ACC112 (cell line): ENCODE measurements around the gene RECK.
A peak's percentile ranks its signal among the peaks of the same experiment; 100 is the strongest.

Experiments
- H2AFZ ChIP-seq: fragments of 200-600 bp; sonication (generic); one replicate; pipeline ENCODE4 v1.6.0; 2017; ENCODE audit warnings: antibody characterized with exemption, low read length; ENCODE audit not compliant: unreplicated experiment
- H3K27ac ChIP-seq: fragments of 200-600 bp; sonication (generic); 2 replicates; pipeline ENCODE4 v1.5.1; 2014; ENCODE audit warnings: low read depth, mild to moderate bottlenecking, antibody characterized with exemption, low read length, moderate library complexity
- H3K27me3 ChIP-seq: fragments of 200-600 bp; sonication (generic); 2 replicates; pipeline ENCODE4 v1.6.1; 2014; ENCODE audit warnings: mild to moderate bottlenecking, antibody characterized with exemption, low read length, moderate library complexity, mixed read lengths; ENCODE audit not compliant: insufficient read depth
- H3K36me3 ChIP-seq: fragments of 200-600 bp; sonication (generic); 2 replicates; pipeline ENCODE4 v1.6.1; 2016; ENCODE audit warnings: mild to moderate bottlenecking, antibody characterized with exemption, low read length, moderate library complexity, mixed read lengths; ENCODE audit not compliant: insufficient read depth
- H3K4me1 ChIP-seq: fragments of 200-600 bp; sonication (generic); one replicate; pipeline ENCODE4 v1.6.1; 2016; ENCODE audit warnings: low read length, mixed read lengths; ENCODE audit not compliant: insufficient read depth, unreplicated experiment, control insufficient read depth
- H3K4me3 ChIP-seq: fragments of 200-600 bp; sonication (generic); 2 replicates; pipeline ENCODE4 v1.5.1; 2014; ENCODE audit warnings: mild to moderate bottlenecking, low read depth, low read length
- H3K79me2 ChIP-seq: fragments of 200-600 bp; sonication (generic); one replicate; pipeline ENCODE4 v1.6.0; 2016; ENCODE audit warnings: low read length; ENCODE audit not compliant: control insufficient read depth, unreplicated experiment, insufficient read depth

The RECK gene

GRCh38 chr9:36039121-36039520, 2.4 kb downstream of the RECK start:
- Histone ChIP-seq H3K4me3 (peak overlapping the region; percentile 84), H2AFZ (peak overlapping the region; percentile 37), H3K79me2 (peaks cover 65% of the 10 kb centered on the region), H3K4me1 (peaks cover 35% of the 10 kb centered on the region), H3K36me3 (no peaks in the 10 kb centered on the region), H3K27ac (peak overlapping the region; percentile 55; the same call in 1 of the 2 replicates), H3K27me3 (no peaks in the 10 kb centered on the region)

GRCh38 chr9:36039696-36040095, 3.0 kb downstream of the RECK start:
- Histone ChIP-seq H3K27ac (peak overlapping the region; percentile 55), H2AFZ (peak overlapping the region; percentile 37), H3K36me3 (no peaks in the 10 kb centered on the region), H3K79me2 (peaks cover 70% of the 10 kb centered on the region), H3K4me1 (peaks cover 38% of the 10 kb centered on the region), H3K4me3 (peak overlapping the region; percentile 84), H3K27me3 (no peaks in the 10 kb centered on the region)

- H3K4me3 ChIP-seq = peak overlapping the region; percentile 21; the same call in 1 of the 2 replicates
- peaks cover 77% of the 10 kb centered on the region for H3K79me2 ChIP-seq
Observed at GRCh38 chr9:36040271-36040925, 3.7 kb downstream of the RECK start.

GRCh38 chr9:36041506-36041905, 4.8 kb downstream of the RECK start:
- H3K79me2 ChIP-seq = peaks cover 88% of the 10 kb centered on the region
- no peak overlapping the region for H2AFZ ChIP-seq
- H3K36me3 ChIP-seq = no peaks in the 10 kb centered on the region
- H3K4me3 ChIP-seq = no peak overlapping the region
- H3K4me1 ChIP-seq = peaks cover 42% of the 10 kb centered on the region
- H3K27me3 ChIP-seq = no peaks in the 10 kb centered on the region
- H3K27ac ChIP-seq = peak overlapping the region; percentile 27; the same call in 1 of the 2 replicates

More at GRCh38 chr9:36040271-36040925, 3.7 kb downstream of the RECK start:
- H3K4me1 ChIP-seq = peaks cover 42% of the 10 kb centered on the region
- H3K27me3 ChIP-seq = no peaks in the 10 kb centered on the region
- no peak overlapping the region for H2AFZ ChIP-seq
- peak overlapping the region; percentile 55 for H3K27ac ChIP-seq
- no peaks in the 10 kb centered on the region for H3K36me3 ChIP-seq

GRCh38 chr9:36045610-36046009, 8.9 kb downstream of the RECK start:
- Histone ChIP-seq H2AFZ (no peak overlapping the region), H3K4me3 (no peak overlapping the region), H3K27ac (no peak overlapping the region), H3K79me2 (peaks cover 87% of the 10 kb centered on the region), H3K4me1 (peaks cover 19% of the 10 kb centered on the region), H3K27me3 (no peaks in the 10 kb centered on the region), H3K36me3 (0 out of 2 replicates have a peak, but pooled peaks cover 3% of the 10 kb centered on the region)

- Histone ChIP-seq H2AFZ (no peak overlapping the region), H3K79me2 (peaks cover 86% of the 10 kb centered on the region), H3K27me3 (no peaks in the 10 kb centered on the region), H3K27ac (no peak overlapping the region), H3K36me3 (0 out of 2 replicates have a peak, but pooled peaks cover 3% of the 10 kb centered on the region), H3K4me3 (no peak overlapping the region), H3K4me1 (peaks cover 7% of the 10 kb centered on the region)
Observed at GRCh38 chr9:36046923-36047322, 10.2 kb downstream of the RECK start.

- peaks cover 67% of the 10 kb centered on the region for H3K79me2 ChIP-seq
- H3K27me3 ChIP-seq = no peaks in the 10 kb centered on the region
- H3K4me1 ChIP-seq = peaks cover 16% of the 10 kb centered on the region
- H3K27ac ChIP-seq = no peak overlapping the region
- no peak overlapping the region for H2AFZ ChIP-seq
- no peak overlapping the region for H3K4me3 ChIP-seq
- peaks cover 9% of the 10 kb centered on the region; the same call in 1 of the 2 replicates for H3K36me3 ChIP-seq
Observed at GRCh38 chr9:36049408-36049807, 12.7 kb downstream of the RECK start.

GRCh38 chr9:36050476-36050875, 13.8 kb downstream of the RECK start:
- Histone ChIP-seq H3K79me2 (peaks cover 58% of the 10 kb centered on the region), H3K4me1 (peaks cover 10% of the 10 kb centered on the region), H3K36me3 (peaks cover 9% of the 10 kb centered on the region; the same call in 1 of the 2 replicates), H3K4me3 (no peak overlapping the region), H2AFZ (no peak overlapping the region), H3K27ac (no peak overlapping the region), H3K27me3 (no peaks in the 10 kb centered on the region)

- Histone ChIP-seq H3K4me3 (no peak overlapping the region), H3K79me2 (peaks cover 51% of the 10 kb centered on the region), H3K27me3 (no peaks in the 10 kb centered on the region), H3K4me1 (peaks cover 10% of the 10 kb centered on the region), H3K27ac (no peak overlapping the region), H2AFZ (no peak overlapping the region), H3K36me3 (peaks cover 9% of the 10 kb centered on the region; the same call in 1 of the 2 replicates)
Observed at GRCh38 chr9:36051317-36051716, 14.6 kb downstream of the RECK start.

- Histone ChIP-seq H3K27me3 (no peaks in the 10 kb centered on the region), H3K4me3 (no peak overlapping the region), H3K79me2 (peaks cover 31% of the 10 kb centered on the region), H3K27ac (no peak overlapping the region), H3K36me3 (peaks cover 11% of the 10 kb centered on the region; the same call in 1 of the 2 replicates), H2AFZ (no peak overlapping the region), H3K4me1 (peaks cover 10% of the 10 kb centered on the region)
Observed at GRCh38 chr9:36053971-36054370, 17.3 kb downstream of the RECK start.

- Histone ChIP-seq H2AFZ (no peak overlapping the region), H3K36me3 (peaks cover 20% of the 10 kb centered on the region), H3K27ac (no peak overlapping the region), H3K79me2 (peaks cover 6% of the 10 kb centered on the region), H3K4me3 (no peak overlapping the region), H3K4me1 (peaks cover 10% of the 10 kb centered on the region), H3K27me3 (no peaks in the 10 kb centered on the region)
Observed at GRCh38 chr9:36056896-36057295, 20.2 kb downstream of the RECK start.
